Measurements from ENCODE around the gene JARID2.

DNA sequence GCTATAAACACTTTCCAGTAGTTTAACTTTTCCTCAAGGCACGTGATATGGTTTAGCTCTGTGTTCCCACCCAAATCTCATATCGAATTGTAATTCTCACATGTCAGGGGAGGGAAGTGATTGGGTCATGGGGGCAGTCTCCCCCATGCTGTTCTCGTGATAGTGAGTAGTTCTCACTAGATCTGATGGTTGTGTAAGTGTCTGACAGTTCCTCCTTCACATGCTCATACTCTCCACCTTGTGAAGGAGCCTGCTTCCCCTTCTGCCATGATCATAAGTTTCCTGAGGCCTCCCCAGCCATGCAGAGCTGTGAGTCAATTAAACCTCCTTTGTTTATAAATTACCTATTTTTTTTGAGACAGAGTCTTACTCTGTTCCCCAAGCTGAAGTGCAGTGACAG is 289.1 kb downstream of the JARID2 start:
- TF ChIP-seq POLR2A (IDR thresholded peaks at IDR 0.05; ENCODE audit: extremely low read depth, insufficient read length) (no peak), MYC (IDR thresholded peaks at IDR 0.05; ENCODE audit: low read depth, low read length) (peak; percentile 62)
- TF ChIP-seq, protein P1, sequence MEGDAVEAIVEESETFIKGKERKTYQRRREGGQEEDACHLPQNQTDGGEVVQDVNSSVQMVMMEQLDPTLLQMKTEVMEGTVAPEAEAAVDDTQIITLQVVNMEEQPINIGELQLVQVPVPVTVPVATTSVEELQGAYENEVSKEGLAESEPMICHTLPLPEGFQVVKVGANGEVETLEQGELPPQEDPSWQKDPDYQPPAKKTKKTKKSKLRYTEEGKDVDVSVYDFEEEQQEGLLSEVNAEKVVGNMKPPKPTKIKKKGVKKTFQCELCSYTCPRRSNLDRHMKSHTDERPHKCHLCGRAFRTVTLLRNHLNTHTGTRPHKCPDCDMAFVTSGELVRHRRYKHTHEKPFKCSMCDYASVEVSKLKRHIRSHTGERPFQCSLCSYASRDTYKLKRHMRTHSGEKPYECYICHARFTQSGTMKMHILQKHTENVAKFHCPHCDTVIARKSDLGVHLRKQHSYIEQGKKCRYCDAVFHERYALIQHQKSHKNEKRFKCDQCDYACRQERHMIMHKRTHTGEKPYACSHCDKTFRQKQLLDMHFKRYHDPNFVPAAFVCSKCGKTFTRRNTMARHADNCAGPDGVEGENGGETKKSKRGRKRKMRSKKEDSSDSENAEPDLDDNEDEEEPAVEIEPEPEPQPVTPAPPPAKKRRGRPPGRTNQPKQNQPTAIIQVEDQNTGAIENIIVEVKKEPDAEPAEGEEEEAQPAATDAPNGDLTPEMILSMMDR (IDR thresholded peaks at IDR 0.05; ENCODE audit: low read depth, low read length): no peak
- TF ChIP-seq, protein P2, sequence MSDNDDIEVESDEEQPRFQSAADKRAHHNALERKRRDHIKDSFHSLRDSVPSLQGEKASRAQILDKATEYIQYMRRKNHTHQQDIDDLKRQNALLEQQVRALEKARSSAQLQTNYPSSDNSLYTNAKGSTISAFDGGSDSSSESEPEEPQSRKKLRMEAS (IDR thresholded peaks at IDR 0.05; ENCODE audit: low read depth, low read length): peak; percentile 74

All from NB4 (cell line).